Natural killer cell (primary cell): ENCODE results near the gene WDFY1. TPM values are rescaled to one million over a fixed set of nuclear protein-coding genes. Genes with fewer than 3 reads are reported as not detected.
A peak's percentile ranks its signal among the peaks of the same experiment; 100 is the strongest.

Source experiments
- ATAC-seq, 3 donors: fragments of 150-1000 bp in 2 of 3; fragments of 200-7000 bp in 1 of 3; cut with Tn5 transposase; 1 replicate in 1 of 3; 2 replicates in 2 of 3; pipeline ENCODE4 v1.10.0; 2021; ENCODE audit warnings: mild to moderate bottlenecking in 2 of 3, moderate library complexity in 2 of 3
- DNase-seq, 2 donors: peaks; one replicate each; pipeline versions ENCODE4 v3.0.0 to v3.0.0-alpha.2; 2013 to 2021; ENCODE audit warnings: mixed read lengths in 1 of 2
- H3K27ac ChIP-seq: one replicate; pipeline ENCODE4 v1.5.1; 2013; ENCODE audit warnings: mild to moderate bottlenecking, low read length
- H3K27me3 ChIP-seq: one replicate; pipeline ENCODE4 v1.6.1; 2013; ENCODE audit warnings: low read length; ENCODE audit not compliant: control insufficient read depth, insufficient read depth
- H3K36me3 ChIP-seq: one replicate; pipeline ENCODE4 v1.6.1; 2013; ENCODE audit warnings: low read length; ENCODE audit not compliant: control insufficient read depth, insufficient read depth
- H3K4me1 ChIP-seq: one replicate; pipeline ENCODE4 v1.6.1; 2013; ENCODE audit warnings: low read length; ENCODE audit not compliant: control insufficient read depth, insufficient read depth
- H3K4me3 ChIP-seq: one replicate; pipeline ENCODE4 v1.5.1; 2013; ENCODE audit warnings: low read length
- H3K9me3 ChIP-seq: one replicate; pipeline ENCODE4 v1.6.1; 2013; ENCODE audit warnings: low read length; ENCODE audit not compliant: control insufficient read depth, insufficient read depth
- H3K27ac Mint-ChIP-seq, 2 donors: one replicate each; pipeline ENCODE4 v1.8.0; 2022; ENCODE audit warnings: mild to moderate bottlenecking in 2 of 2, mixed read lengths in 2 of 2, moderate library complexity in 1 of 2
- H3K27me3 Mint-ChIP-seq, 2 donors: one replicate each; pipeline ENCODE4 v1.8.0; 2022; ENCODE audit warnings: low read depth in 2 of 2, mixed read lengths in 2 of 2
- H3K36me3 Mint-ChIP-seq: one replicate; pipeline ENCODE4 v1.8.0; 2022; ENCODE audit warnings: mixed read lengths
- H3K4me1 Mint-ChIP-seq, 2 donors: one replicate each; pipeline ENCODE4 v1.8.0; 2022; ENCODE audit warnings: mixed read lengths in 2 of 2
- H3K4me3 Mint-ChIP-seq: one replicate; pipeline ENCODE4 v1.8.0; 2022; ENCODE audit warnings: mild to moderate bottlenecking, moderate library complexity, mixed read lengths
- H3K9me3 Mint-ChIP-seq, 2 donors: one replicate each; pipeline ENCODE4 v1.8.0; 2022; ENCODE audit warnings: mixed read lengths in 2 of 2
- WGBS: methylation state at CpG from one replicate; pipeline ENCODE4 v1.1.7; 2013; ENCODE audit warnings: missing lambda C conversion rate; ENCODE audit not compliant: insufficient coverage; 5-methylcytosine and 5-hydroxymethylcytosine counted together
- intact Hi-C: fragments of 100-400 bp; cut with micrococcal nuclease; formaldehyde crosslinking; loops from one replicate; pipeline ENCODE4 v1.14.2; 2022
- total RNA-seq, 4 donors: library from RNA; stranded (reverse); fragments of 120-200 nt in 1 of 4; gene quantifications; one replicate each; pipeline versions ENCODE4 v1.2.3 to v1.2.4, GENCODE V29; 2013 to 2022
- TF ChIP-seq, protein P1 (sequence below): fragments of 200-600 bp; IDR thresholded peaks from one replicate; pipeline ENCODE4 v1.8.0; 2022; ENCODE audit warnings: antibody characterized with exemption

The WDFY1 gene
- total RNA-seq, 3 donors from 2014 or later (not counting 1 experiment from before 2014, with no cell fraction given): 90.2 to 96.2 (median 92.0) TPM

DNA sequence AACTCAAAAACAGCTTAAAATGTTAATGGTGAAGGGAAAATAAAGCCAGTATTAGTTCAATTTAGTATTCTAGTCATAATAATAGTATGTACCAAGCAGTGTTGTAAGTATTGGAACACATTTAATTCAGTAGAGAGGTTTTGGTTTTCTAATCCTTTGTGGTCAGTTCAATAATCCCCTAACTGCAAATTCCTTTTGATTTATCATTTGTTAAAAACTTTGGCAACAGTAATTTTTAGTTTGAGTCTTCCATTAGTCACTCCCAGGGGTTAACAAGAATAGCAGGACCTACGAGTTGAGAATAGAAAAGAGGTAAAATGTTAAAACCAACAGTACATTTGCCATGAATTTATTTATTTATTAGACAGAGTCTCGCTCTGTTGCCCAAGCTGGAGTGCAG is 22.8 kb upstream of the WDFY1 start:
- Mint-ChIP-seq H3K4me3 (no peak overlapping the region), H3K4me1 (peaks cover 9 to 11% of the 10 kb centered on the region in 2 donors), H3K27ac (no peak overlapping the region), H3K27me3 (no peaks in the 10 kb centered on the region), H3K9me3 (no peaks in the 10 kb centered on the region), H3K36me3 (no peaks in the 10 kb centered on the region)
- intact Hi-C loops: no loop called here
- ATAC-seq (no peak), DNase-seq (no peak)
- TF ChIP-seq, protein P1, sequence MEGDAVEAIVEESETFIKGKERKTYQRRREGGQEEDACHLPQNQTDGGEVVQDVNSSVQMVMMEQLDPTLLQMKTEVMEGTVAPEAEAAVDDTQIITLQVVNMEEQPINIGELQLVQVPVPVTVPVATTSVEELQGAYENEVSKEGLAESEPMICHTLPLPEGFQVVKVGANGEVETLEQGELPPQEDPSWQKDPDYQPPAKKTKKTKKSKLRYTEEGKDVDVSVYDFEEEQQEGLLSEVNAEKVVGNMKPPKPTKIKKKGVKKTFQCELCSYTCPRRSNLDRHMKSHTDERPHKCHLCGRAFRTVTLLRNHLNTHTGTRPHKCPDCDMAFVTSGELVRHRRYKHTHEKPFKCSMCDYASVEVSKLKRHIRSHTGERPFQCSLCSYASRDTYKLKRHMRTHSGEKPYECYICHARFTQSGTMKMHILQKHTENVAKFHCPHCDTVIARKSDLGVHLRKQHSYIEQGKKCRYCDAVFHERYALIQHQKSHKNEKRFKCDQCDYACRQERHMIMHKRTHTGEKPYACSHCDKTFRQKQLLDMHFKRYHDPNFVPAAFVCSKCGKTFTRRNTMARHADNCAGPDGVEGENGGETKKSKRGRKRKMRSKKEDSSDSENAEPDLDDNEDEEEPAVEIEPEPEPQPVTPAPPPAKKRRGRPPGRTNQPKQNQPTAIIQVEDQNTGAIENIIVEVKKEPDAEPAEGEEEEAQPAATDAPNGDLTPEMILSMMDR: no peak
- Histone ChIP-seq H3K4me3 (no peak overlapping the region), H3K27ac (no peak overlapping the region), H3K4me1 (no peaks in the 10 kb centered on the region), H3K27me3 (no peaks in the 10 kb centered on the region), H3K9me3 (no peaks in the 10 kb centered on the region), H3K36me3 (peaks cover 38% of the 10 kb centered on the region)
- WGBS: 88% methylated on average over 2 of the region's 2 CpGs

DNA sequence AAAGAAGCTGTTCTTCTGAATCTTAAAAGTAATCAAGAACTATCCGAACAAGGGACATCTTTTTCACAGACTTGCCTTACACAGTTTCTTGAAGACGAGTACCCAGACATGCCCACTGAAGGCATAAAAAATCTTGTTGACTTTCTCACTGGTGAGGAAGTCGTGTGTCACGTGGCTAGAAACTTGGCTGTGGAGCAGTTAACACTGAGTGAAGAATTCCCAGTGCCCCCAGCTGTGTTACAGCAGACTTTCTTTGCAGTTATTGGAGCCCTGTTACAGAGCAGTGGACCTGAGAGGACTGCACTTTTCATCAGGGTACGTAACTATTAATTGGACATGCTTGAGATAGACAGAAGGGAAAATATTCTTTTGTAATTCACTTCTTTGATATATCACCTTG is 14.6 kb upstream of the WDFY1 start:
- Histone ChIP-seq H3K27me3 (no peaks in the 10 kb centered on the region), H3K27ac (no peak overlapping the region), H3K4me3 (no peak overlapping the region), H3K4me1 (peaks cover 16% of the 10 kb centered on the region), H3K9me3 (no peaks in the 10 kb centered on the region), H3K36me3 (peaks cover 32% of the 10 kb centered on the region)
- intact Hi-C loops: no loop called here
- Mint-ChIP-seq H3K4me1 (peaks cover 46 to 57% of the 10 kb centered on the region in 2 donors), H3K4me3 (no peak overlapping the region), H3K36me3 (no peaks in the 10 kb centered on the region), H3K9me3 (no peaks in the 10 kb centered on the region), H3K27me3 (no peaks in the 10 kb centered on the region), H3K27ac (peak overlapping the region in 1 of 2 donors; percentile 23)
- WGBS: 33% methylated on average over 4 of the region's 5 CpGs
- no peak for ATAC-seq
- peak in 1 of 2 donors; percentile 23 for DNase-seq
- TF ChIP-seq, protein P1: no peak

DNA sequence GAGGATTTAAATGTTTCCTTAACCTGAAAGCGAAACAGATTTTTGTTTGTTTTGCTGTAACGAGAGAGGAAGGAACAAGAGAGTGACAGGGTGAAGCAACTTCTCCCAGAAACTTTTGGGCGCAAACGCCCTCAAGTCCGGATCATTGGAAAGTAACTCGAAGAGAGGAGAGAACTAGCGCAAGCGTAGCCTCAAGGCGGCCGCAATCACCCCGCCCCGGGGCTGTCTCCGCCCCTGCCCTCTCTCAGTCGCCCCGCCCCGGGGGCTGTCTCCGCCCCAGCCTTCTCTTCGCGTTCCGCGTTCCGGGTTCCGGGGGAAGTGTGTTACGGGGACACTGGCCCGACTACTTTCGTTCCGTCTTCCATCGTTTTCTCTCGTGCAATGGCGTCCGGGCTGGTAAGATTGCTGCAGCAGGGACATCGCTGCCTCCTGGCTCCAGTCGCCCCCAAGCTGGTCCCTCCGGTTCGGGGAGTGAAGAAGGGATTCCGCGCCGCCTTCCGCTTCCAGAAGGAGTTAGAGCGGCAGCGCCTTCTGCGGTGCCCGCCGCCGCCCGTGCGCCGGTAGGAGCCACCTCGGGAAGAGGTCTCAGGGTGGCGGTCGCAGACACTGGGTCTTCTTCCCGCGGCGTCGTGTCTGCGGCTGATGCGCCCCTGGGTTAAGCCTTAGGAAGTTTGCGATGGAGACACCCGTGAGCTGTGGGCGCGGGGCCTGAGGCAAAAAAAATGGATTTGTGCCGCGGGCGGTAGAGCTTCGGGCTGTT is 12.1 kb upstream of the WDFY1 start, which contains the start of gene MRPL44:
Gene MRPL44 (plus strand): TSS at position 372 of the 760 bp plus-strand sequence. CDS start 10 bp downstream, at position 382.
- DNase-seq (peak; percentile 98), ATAC-seq (peak; percentile 99 to 100 (median 100))
- Mint-ChIP-seq H3K27ac (peak within 1 kb of the TSS; percentile 93 to 95), H3K9me3 (no peaks in the 10 kb centered on the region), H3K36me3 (no peaks in the 10 kb centered on the region), H3K4me1 (peaks cover 46 to 56% of the 10 kb centered on the region in 2 donors), H3K27me3 (no peaks in the 10 kb centered on the region), H3K4me3 (peak within 1 kb of the TSS; percentile 97)
- H3K4me1 ChIP-seq: peaks cover 16% of the 10 kb centered on the region
- peak within 1 kb of the TSS; percentile 97 for H3K4me3 ChIP-seq
- H3K27ac ChIP-seq: peak within 1 kb of the TSS; percentile 79
- WGBS: under 1% methylated on average over 65 of the region's 65 CpGs
- no peaks in the 10 kb centered on the region for H3K27me3 ChIP-seq
- intact Hi-C loops: loop anchor here (1.0 to 2.0 kb wide), 4 partner anchors 12 to 196 kb away; partner anchors contain the start of gene WDFY1
- peaks cover 21% of the 10 kb centered on the region for H3K36me3 ChIP-seq
- H3K9me3 ChIP-seq: no peaks in the 10 kb centered on the region
- TF ChIP-seq, protein P1: no peak
